ENCODE measurements around the gene AGXT.

The AGXT gene

GRCh38 chr2:240868286-240869108 lies at the start of gene AGXT:
Gene AGXT (plus strand): TSS chr2:240868824. CDS start chr2:240868866, 42 bp downstream.
- Histone ChIP-seq H3K4me3 (ENCODE audit: low read length) (no peak within 1 kb of the TSS), H3K4me2 (ENCODE audit: low read length) (no peak within 1 kb of the TSS), H3K4me1 (ENCODE audit: low read length) (no peaks in the 10 kb centered on the region), H4K20me1 (ENCODE audit: insufficient read depth, low read length) (no peaks in the 10 kb centered on the region), H3K9me3 (ENCODE audit: insufficient read depth, low read length) (no peaks in the 10 kb centered on the region), H3K27me3 (ENCODE audit: low read depth, low read length) (no peaks in the 10 kb centered on the region; the same call in 1 of the 2 replicates), H2AFZ (ENCODE audit: low read depth, low read length) (no peak within 1 kb of the TSS), H3K27ac (ENCODE audit: low read length) (no peak within 1 kb of the TSS), H3K79me2 (ENCODE audit: low read length) (no peaks in the 10 kb centered on the region), H3K36me3 (replicated peaks; ENCODE audit: low read depth, low read length) (no peaks in the 10 kb centered on the region), H3K9ac (ENCODE audit: low read length) (no peak within 1 kb of the TSS)
- no peak for TF ChIP-seq CTCF (IDR thresholded peaks at IDR 0.05; ENCODE audit: low read depth, low read length)

DNA sequence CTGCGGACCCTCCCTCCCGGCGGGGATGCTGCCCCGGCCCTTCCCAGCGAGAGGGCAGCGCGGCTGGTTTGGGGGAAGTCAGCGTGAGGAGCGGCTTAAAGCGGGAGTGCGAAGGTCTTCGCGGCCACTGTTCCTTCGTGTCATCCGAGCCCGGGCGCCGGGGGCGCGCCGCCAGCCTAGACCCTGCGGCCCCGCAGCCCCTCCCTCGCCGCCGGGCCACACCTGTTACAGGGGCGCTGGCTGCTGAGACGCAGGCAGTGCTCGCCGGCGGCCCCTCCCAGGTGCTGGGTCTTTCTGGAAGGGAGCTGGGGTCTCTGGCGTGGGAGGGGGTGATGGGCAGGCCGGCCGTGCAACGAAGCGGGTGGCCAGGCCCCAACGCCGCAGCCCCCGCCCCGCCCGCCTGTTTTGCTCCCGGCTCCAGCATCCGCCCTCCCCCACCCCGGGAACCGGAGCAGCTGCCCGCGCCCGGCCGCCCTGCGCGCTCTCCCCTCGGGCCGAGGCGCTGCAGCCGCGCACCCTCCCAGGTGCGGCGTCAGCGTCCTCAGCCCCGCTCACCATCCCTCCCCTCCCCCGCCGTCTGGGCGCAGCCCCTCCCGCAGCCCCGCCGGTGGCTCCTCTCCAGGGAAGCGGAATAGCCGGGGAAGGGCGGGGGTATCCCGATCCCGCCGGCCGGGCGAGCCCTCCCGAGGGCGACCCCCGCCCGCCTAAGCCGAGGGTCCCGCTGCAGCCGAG lies 49.3 kb upstream of the AGXT start:
- Histone ChIP-seq H3K27me3 (ENCODE audit: low read depth, low read length) (no peaks in the 10 kb centered on the region), H3K4me1 (ENCODE audit: low read length) (no peaks in the 10 kb centered on the region), H3K36me3 (replicated peaks; ENCODE audit: low read depth, low read length) (no peaks in the 10 kb centered on the region), H3K9me3 (ENCODE audit: insufficient read depth, low read length) (no peaks in the 10 kb centered on the region), H3K4me3 (ENCODE audit: low read length) (no peak overlapping the region), H2AFZ (ENCODE audit: low read depth, low read length) (no peak overlapping the region), H3K4me2 (ENCODE audit: low read length) (no peak overlapping the region), H3K79me2 (ENCODE audit: low read length) (no peaks in the 10 kb centered on the region), H3K27ac (ENCODE audit: low read length) (no peak overlapping the region), H3K9ac (ENCODE audit: low read length) (no peak overlapping the region), H4K20me1 (ENCODE audit: insufficient read depth, low read length) (no peaks in the 10 kb centered on the region)
- no peak for TF ChIP-seq EZH2phosphoT487 (IDR thresholded peaks at IDR 0.05; ENCODE audit: low read depth)
- TF ChIP-seq CTCF (IDR thresholded peaks at IDR 0.05; ENCODE audit: low read depth, low read length), result no peak

DNA sequence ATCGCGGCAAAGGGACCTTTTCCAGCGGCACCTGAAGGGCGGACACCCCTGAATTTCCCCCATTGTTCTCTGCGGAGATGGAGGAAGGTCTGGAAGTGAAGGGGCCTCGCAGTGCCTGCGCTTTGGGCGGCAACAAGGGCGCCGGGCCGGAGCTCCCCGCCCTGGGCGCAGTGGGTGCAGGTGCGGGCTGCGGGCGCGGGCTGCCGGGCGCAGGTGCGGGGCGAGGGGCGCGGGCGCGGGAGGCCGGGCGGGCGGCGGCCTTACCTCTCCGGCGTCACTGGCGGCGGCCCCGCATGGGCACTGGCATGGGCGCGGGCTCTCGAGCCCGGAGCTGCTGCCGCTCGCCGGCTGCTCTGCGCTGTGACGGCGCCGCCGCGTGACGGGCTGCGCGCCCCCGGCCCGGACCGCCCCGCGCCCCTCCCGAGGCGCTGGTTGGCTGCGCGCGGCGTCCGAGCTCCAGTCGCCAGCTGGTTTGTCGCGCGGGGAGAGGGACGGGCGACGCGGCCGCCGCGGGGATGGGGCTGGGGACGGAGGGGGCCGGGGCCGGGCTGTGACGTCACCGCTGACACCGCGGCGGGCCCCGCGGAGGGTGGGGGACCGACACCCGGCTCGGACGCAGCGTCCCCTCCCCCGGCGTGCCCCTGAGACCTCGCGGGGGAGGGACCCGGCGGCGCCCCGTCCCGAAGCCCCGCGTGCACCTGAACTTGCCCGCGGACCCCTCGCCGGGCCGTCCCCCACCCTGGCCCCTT lies 48.6 kb upstream of the AGXT start, which contains the start of gene KIF1A:
Gene KIF1A (minus strand): TSS at position 362 of the 749 bp plus-strand sequence. CDS start 22,467 bp downstream, outside the sequence.
- H3K4me3 ChIP-seq (ENCODE audit: low read length), result no peak within 1 kb of the TSS
- no peak within 1 kb of the TSS for H3K4me2 ChIP-seq (ENCODE audit: low read length)
- H3K4me1 ChIP-seq (ENCODE audit: low read length), result no peaks in the 10 kb centered on the region
- H3K79me2 ChIP-seq (ENCODE audit: low read length), result no peaks in the 10 kb centered on the region
- no peaks in the 10 kb centered on the region for H3K36me3 ChIP-seq (replicated peaks; ENCODE audit: low read depth, low read length)
- no peak within 1 kb of the TSS for H3K9ac ChIP-seq (ENCODE audit: low read length)
- H3K27me3 ChIP-seq (ENCODE audit: low read depth, low read length), result no peaks in the 10 kb centered on the region
- no peak within 1 kb of the TSS for H3K27ac ChIP-seq (ENCODE audit: low read length)
- H4K20me1 ChIP-seq (ENCODE audit: insufficient read depth, low read length), result no peaks in the 10 kb centered on the region
- TF ChIP-seq EZH2phosphoT487 (IDR thresholded peaks at IDR 0.05; ENCODE audit: low read depth) (no peak), CTCF (IDR thresholded peaks at IDR 0.05; ENCODE audit: low read depth, low read length) (no peak)
- H3K9me3 ChIP-seq (ENCODE audit: insufficient read depth, low read length), result no peaks in the 10 kb centered on the region
- H2AFZ ChIP-seq (ENCODE audit: low read depth, low read length), result no peak within 1 kb of the TSS
